HepG2 (cell line): Measurements from ENCODE around the gene PVR. TPM values are rescaled to one million over a fixed set of nuclear protein-coding genes. Genes with fewer than 3 reads are reported as not detected.
A peak's percentile ranks its signal among the peaks of the same experiment; 100 is the strongest.

Experiments used
- CEBPG ChIP-seq: IDR thresholded peaks from 2 replicates; pipeline ENCODE4 v1.6.1; 2016
- ELF1 ChIP-seq: sonication (generic); formaldehyde crosslinking; IDR thresholded peaks from 2 replicates; pipeline ENCODE4 v1.4.0; 2020; ENCODE audit warnings: missing genetic modification reagents
- FOXA1 ChIP-seq, 2 experiments: fragments of 450-650 bp in 1 of 2; sonication (generic) in 1 of 2; formaldehyde crosslinking in 1 of 2; IDR thresholded peaks; 2 replicates each; pipeline versions ENCODE4 v1.4.0 to v1.6.1; 2016 to 2020; ENCODE audit warnings: missing genetic modification reagents in 1 of 2
- FOXK2 ChIP-seq: fragments of 450-650 bp; IDR thresholded peaks from 2 replicates; pipeline ENCODE4 v1.6.1; 2016
- HMGXB4 ChIP-seq, 2 experiments: sonication (generic) in 1 of 2; formaldehyde crosslinking in 1 of 2; IDR thresholded peaks; 2 replicates each; pipeline versions ENCODE4 v1.4.0 to v1.6.1; 2018 to 2020; ENCODE audit warnings: missing genetic modification reagents in 2 of 2, borderline replicate concordance in 1 of 2, low read depth in 1 of 2, mild to moderate bottlenecking in 1 of 2, missing biosample characterization in 1 of 2
- MED1 ChIP-seq: sonication (generic); formaldehyde crosslinking; IDR thresholded peaks from 2 replicates; pipeline ENCODE4 v1.4.0; 2020; ENCODE audit warnings: missing genetic modification reagents
- NFKBIZ ChIP-seq: IDR thresholded peaks from 2 replicates; pipeline ENCODE4 v1.6.1; 2018; ENCODE audit warnings: missing genetic modification reagents, missing compliant biosample characterization
- PHF21A ChIP-seq: sonication (generic); formaldehyde crosslinking; IDR thresholded peaks from 2 replicates; pipeline ENCODE4 v1.5.0; 2020; ENCODE audit warnings: mild to moderate bottlenecking, missing genetic modification reagents
- POGZ ChIP-seq: sonication (generic); formaldehyde crosslinking; IDR thresholded peaks from 2 replicates; pipeline ENCODE4 v1.4.0; 2020; ENCODE audit warnings: mild to moderate bottlenecking, missing genetic modification reagents
- RARA ChIP-seq: IDR thresholded peaks from 2 replicates; pipeline ENCODE4 v1.6.1; 2016; ENCODE audit warnings: missing genetic modification reagents, missing compliant biosample characterization
- TBX3 ChIP-seq: fragments of 450-650 bp; IDR thresholded peaks from 2 replicates; pipeline ENCODE4 v1.6.1; 2017; ENCODE audit warnings: antibody characterized with exemption, mild to moderate bottlenecking, inconsistent platforms, borderline replicate concordance
- THAP11 ChIP-seq: IDR thresholded peaks from 2 replicates; pipeline ENCODE4 v1.6.1; 2016; ENCODE audit warnings: missing biosample characterization, missing genetic modification reagents
- ZMAT5 ChIP-seq: sonication (generic); formaldehyde crosslinking; IDR thresholded peaks from 2 replicates; pipeline ENCODE4 v1.5.0; 2020; ENCODE audit warnings: mild to moderate bottlenecking, low read depth, missing genetic modification reagents, borderline replicate concordance
- ZNF432 ChIP-seq: sonication (generic); formaldehyde crosslinking; IDR thresholded peaks from 2 replicates; pipeline ENCODE4 v1.5.0; 2020; ENCODE audit warnings: missing genetic modification reagents, mild to moderate bottlenecking, borderline replicate concordance
- ZNF543 ChIP-seq: sonication (generic); formaldehyde crosslinking; IDR thresholded peaks from 2 replicates; pipeline ENCODE4 v1.4.0; 2020; ENCODE audit warnings: mild to moderate bottlenecking, missing genetic modification reagents
- ZNF556 ChIP-seq: sonication (generic); formaldehyde crosslinking; IDR thresholded peaks from 2 replicates; pipeline ENCODE4 v1.4.0; 2020; ENCODE audit warnings: mild to moderate bottlenecking, missing genetic modification reagents, borderline replicate concordance
- polyA plus RNA-seq, 8 experiments: library from polyadenylated mRNA; depleted of rRNA in 3 of 8; stranded (reverse) in 7 of 8; unstranded in 1 of 8; fragments of >200 nt; fragmentation: Illumina TruSeq in 4 of 8; extraction: Trizol in 4 of 8; gene quantifications; 2 replicates each; pipeline versions ENCODE4 v1.2.1 to v1.2.3, GENCODE V29; 2011 to 2016; ENCODE audit warnings: low read depth in 4 of 8, missing spikeins in 1 of 8, mixed read lengths in 1 of 8; ENCODE audit not compliant: insufficient read depth in 1 of 8
- total RNA-seq, 5 experiments: library from RNA; depleted of rRNA; stranded (reverse); fragments of >200 nt; fragmentation: Illumina TruSeq; extraction: Trizol; gene quantifications; 2 replicates each; pipeline ENCODE4 v1.2.3, GENCODE V29; 2016; ENCODE audit warnings: low read depth in 1 of 5

PVR gene
- total and polyA plus RNA-seq, 2 of the 13 experiments (the other 11 are each of a cell fraction or from before 2014, with no cell fraction given) = 43.4 to 46.6 TPM

- TF ChIP-seq FOXK2 (no peak), THAP11 (CRISPR knock-in tag) (peak; percentile 29; the same call in 1 of the 2 replicates), POGZ (CRISPR knock-in tag) (no peak), CEBPG (CRISPR knock-in tag) (peak; percentile 6; the same call in 1 of the 2 replicates), ZNF432 (no peak), MED1 (CRISPR knock-in tag) (peak; percentile 50), ZMAT5 (no peak), FOXA1 (IDR thresholded peaks at IDR 0.05) (no peak), FOXA1 (CRISPR knock-in tag; IDR thresholded peaks at IDR 0.05) (peak; percentile 67; the same call in 1 of the 2 replicates), PHF21A (peak; percentile 11; the same call in 1 of the 2 replicates), HMGXB4 (CRISPR knock-in tag; IDR thresholded peaks at IDR 0.05; ENCODE audit: borderline replicate concordance in 1 of 2, low read depth in 1 of 2) (no peak), TBX3 (no peak), RARA (CRISPR knock-in tag) (no peak; the same call in 1 of the 2 replicates), ZNF556 (CRISPR knock-in tag) (no peak), ZNF543 (no peak), NFKBIZ (CRISPR knock-in tag) (no peak), ELF1 (CRISPR knock-in tag) (0 out of 2 replicates have a peak, but pooled peaks have one; percentile 4)
Measured at GRCh38 chr19:44615863-44616247, 27.9 kb upstream of the PVR start (continued).
